PC-9 (cell line): Measurements from ENCODE around the gene CDH13.

Source experiments
- CTCF ChIP-seq: fragments of 200-600 bp; sonication (generic); conservative IDR thresholded peaks from 2 replicates; pipeline ENCODE4 v1.6.1; 2017; ENCODE audit warnings: mixed run types, antibody characterized with exemption, mild to moderate bottlenecking, moderate library complexity
- EZH2 ChIP-seq: fragments of 200-600 bp; sonication (generic); IDR thresholded peaks from 2 replicates; pipeline ENCODE4 v1.8.0; 2017; ENCODE audit warnings: antibody characterized with exemption, low read depth

GRCh38 chr16:83720981-83721380, 1094.2 kb downstream of the CDH13 start:
- no peak for TF ChIP-seq CTCF
- no peak for TF ChIP-seq EZH2
